ENCODE data around the gene KRT40. TPM values are rescaled to one million over a fixed set of nuclear protein-coding genes. Genes with fewer than 3 reads are reported as not detected.

KRT40 gene
- total and polyA plus RNA-seq, 2 of the 8 experiments (the other 6 are each of a cell fraction or from before 2014, with no cell fraction given): not detected

- TF ChIP-seq SAP30 (IDR thresholded peaks at IDR 0.05; ENCODE audit: insufficient read depth, insufficient replicate concordance, low read length) (no peak), JUND (IDR thresholded peaks at IDR 0.05; ENCODE audit: low read length) (no peak), CTBP2 (IDR thresholded peaks at IDR 0.05; ENCODE audit: borderline replicate concordance, insufficient read depth, insufficient read length, low read length) (no peak), ZNF274 (IDR thresholded peaks at IDR 0.05; ENCODE audit: borderline replicate concordance, extremely low read depth, low read length) (no peak), TAF7 (optimal IDR thresholded peaks at IDR 0.05; ENCODE audit: borderline replicate concordance, low read depth, low read length) (no peak), BRCA1 (IDR thresholded peaks at IDR 0.05; ENCODE audit: low read depth, low read length) (no peak), RFX5 (IDR thresholded peaks at IDR 0.05; ENCODE audit: borderline replicate concordance, low read depth, low read length) (no peak), TCF12 (IDR thresholded peaks at IDR 0.05; ENCODE audit: low read depth, low read length) (no peak), KDM5A (IDR thresholded peaks at IDR 0.05; ENCODE audit: low read length) (no peak), RBBP5 (IDR thresholded peaks at IDR 0.05; ENCODE audit: borderline replicate concordance, low read depth, low read length) (no peak)
These were observed 31.3 kb upstream of the KRT40 start (continued) for GRCh38 chr17:41015454-41015853.

Measured in H1 (cell line).